Astrocyte (in vitro differentiated cells and primary cell): Measurements from ENCODE around the gene SPATA16. TPM values are rescaled to one million over a fixed set of nuclear protein-coding genes. Genes with fewer than 3 reads are reported as not detected.
"Not testable (repeated sequence)": the region's sequence is repeated elsewhere in the genome, so short reads cannot be mapped to it uniquely, and the experiment has no call there.

Experiments used
- DNase-seq: peaks from one replicate; pipeline ENCODE4 v3.0.0-alpha.2; 2010; ENCODE audit warnings: low read depth
- FAIRE-seq: peaks from 2 replicates; lab custom pipeline; 2011; peaks lifted over from hg19 to GRCh38; lab: Jason Lieb, UNC
- H2AFZ ChIP-seq: 2 replicates; pipeline ENCODE4 v1.6.0; 2012; ENCODE audit warnings: low read depth, low read length, inconsistent platforms
- H3K27ac ChIP-seq: 2 replicates; pipeline ENCODE4 v1.5.1; 2011; ENCODE audit warnings: low read depth, low read length, inconsistent platforms
- H3K27me3 ChIP-seq: 2 replicates; pipeline ENCODE4 v1.6.0; 2011; ENCODE audit warnings: low read length, inconsistent platforms; ENCODE audit not compliant: insufficient read depth
- H3K36me3 ChIP-seq: 2 replicates; pipeline ENCODE4 v1.5.1; 2011; ENCODE audit warnings: low read length, inconsistent platforms; ENCODE audit not compliant: insufficient read depth
- H3K4me1 ChIP-seq: 2 replicates; pipeline ENCODE4 v1.5.1; 2011; ENCODE audit warnings: low read length, inconsistent platforms; ENCODE audit not compliant: insufficient read depth
- H3K4me2 ChIP-seq: 2 replicates; pipeline ENCODE4 v1.6.0; 2012; ENCODE audit warnings: low read length, inconsistent platforms
- H3K4me3 ChIP-seq: 2 replicates; pipeline ENCODE4 v1.5.1; 2011; ENCODE audit warnings: low read depth, mild to moderate bottlenecking, low read length, inconsistent platforms; ENCODE audit not compliant: insufficient read depth
- H3K79me2 ChIP-seq: 2 replicates; pipeline ENCODE4 v1.6.0; 2012; ENCODE audit warnings: mild to moderate bottlenecking, low read length, inconsistent platforms; ENCODE audit not compliant: insufficient read depth
- H3K9ac ChIP-seq: 2 replicates; pipeline ENCODE4 v1.6.0; 2012; ENCODE audit warnings: mild to moderate bottlenecking, low read length, inconsistent platforms
- H3K9me3 ChIP-seq: 2 replicates; pipeline ENCODE4 v1.5.1; 2012; ENCODE audit warnings: low read depth, mild to moderate bottlenecking, low read length, inconsistent platforms; ENCODE audit not compliant: insufficient read depth
- H4K20me1 ChIP-seq: 2 replicates; pipeline ENCODE4 v1.6.0; 2012; ENCODE audit warnings: low read length, inconsistent platforms; ENCODE audit not compliant: insufficient read depth
- H3K27ac Mint-ChIP-seq: one replicate; pipeline ENCODE4 v1.8.0; 2021; ENCODE audit warnings: mild to moderate bottlenecking, mixed read lengths; ENCODE audit not compliant: unreplicated experiment
- H3K27me3 Mint-ChIP-seq: one replicate; pipeline ENCODE4 v1.8.0; 2021; ENCODE audit warnings: low read depth, mixed read lengths; ENCODE audit not compliant: unreplicated experiment
- H3K36me3 Mint-ChIP-seq: one replicate; pipeline ENCODE4 v1.8.0; 2021; ENCODE audit warnings: low read depth, mixed read lengths; ENCODE audit not compliant: unreplicated experiment
- H3K4me1 Mint-ChIP-seq: one replicate; pipeline ENCODE4 v1.8.0; 2021; ENCODE audit warnings: low read depth, mixed read lengths; ENCODE audit not compliant: unreplicated experiment
- H3K4me3 Mint-ChIP-seq: one replicate; pipeline ENCODE4 v1.8.0; 2021; ENCODE audit warnings: mild to moderate bottlenecking, moderate library complexity, mixed read lengths; ENCODE audit not compliant: unreplicated experiment
- H3K9me3 Mint-ChIP-seq: one replicate; pipeline ENCODE4 v1.8.0; 2021; ENCODE audit warnings: mild to moderate bottlenecking, mixed read lengths; ENCODE audit not compliant: unreplicated experiment
- CTCF ChIP-seq: IDR thresholded peaks from 2 replicates; pipeline ENCODE4 v1.5.1; 2011; ENCODE audit warnings: low read depth, mild to moderate bottlenecking, inconsistent platforms, low read length, moderate library complexity; ENCODE audit not compliant: insufficient read depth
- EZH2 ChIP-seq: IDR thresholded peaks from 2 replicates; pipeline ENCODE4 v1.6.1; 2012; ENCODE audit warnings: mild to moderate bottlenecking, low read length, inconsistent platforms; ENCODE audit not compliant: insufficient read depth
- total RNA-seq: library from RNA; stranded (reverse); gene quantifications from 2 replicates; pipeline ENCODE4 v1.2.1, GENCODE V29; 2021

SPATA16 gene
- total RNA-seq, 1 donor from 2014 or later, result not detected

DNA sequence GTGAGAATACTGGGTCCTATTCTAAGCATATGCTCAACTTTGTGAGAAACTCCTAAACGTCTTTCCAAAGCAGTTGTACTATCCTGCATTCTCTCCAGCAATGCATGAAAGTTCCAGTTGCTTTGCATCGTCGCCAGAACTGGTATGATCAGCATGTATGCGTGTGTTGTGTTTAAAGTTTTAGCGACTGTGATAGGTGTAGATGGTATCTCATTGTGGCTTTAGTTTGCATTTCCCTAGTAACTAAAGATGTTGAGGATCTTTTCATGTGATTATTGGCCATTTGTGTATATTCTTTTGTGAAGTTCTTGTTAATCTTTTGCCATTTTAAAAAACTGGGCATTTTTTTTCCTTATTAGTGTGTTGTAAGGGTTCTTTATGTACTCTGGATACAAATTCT is 115.1 kb downstream of the SPATA16 start:
- H3K27ac Mint-ChIP-seq, result no peak overlapping the region

DNA sequence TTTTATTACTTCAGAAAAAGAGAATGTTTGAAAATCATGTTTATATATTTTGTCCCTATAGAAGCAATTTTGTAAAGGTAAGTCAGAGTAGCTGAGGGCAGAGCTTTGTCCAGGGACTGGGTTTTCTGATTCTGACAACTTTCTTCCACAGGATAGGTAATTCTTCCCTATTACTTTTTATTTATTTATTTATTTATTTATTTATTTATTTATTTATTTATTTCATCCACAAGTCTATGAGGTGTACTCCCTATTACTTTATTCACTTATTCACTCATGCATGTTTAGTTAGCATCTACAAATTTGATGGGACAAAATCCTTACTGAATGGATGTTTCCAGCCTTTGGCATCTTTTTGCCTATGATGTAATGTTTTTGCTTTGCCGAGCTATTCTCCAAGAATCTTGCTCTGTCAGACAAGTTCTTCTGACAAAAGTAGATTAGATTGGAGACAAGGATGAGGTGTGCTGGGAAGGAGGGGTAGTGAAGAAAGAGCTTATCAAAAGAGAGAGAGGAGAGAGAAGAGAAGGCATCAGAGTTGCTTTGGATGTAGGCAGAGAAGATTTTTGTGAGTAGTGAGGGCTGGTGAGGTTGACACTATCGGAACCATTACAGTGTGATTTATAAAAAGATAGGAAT is 119.4 kb downstream of the SPATA16 start:
- TF ChIP-seq CTCF (no peak), EZH2 (no peak)
- no peak overlapping the region for H3K27ac ChIP-seq
- H3K9me3 ChIP-seq, result no peaks in the 10 kb centered on the region
- Mint-ChIP-seq H3K27me3 (no peaks in the 10 kb centered on the region), H3K4me1 (no peaks in the 10 kb centered on the region), H3K4me3 (no peak overlapping the region), H3K9me3 (no peaks in the 10 kb centered on the region), H3K27ac (no peak overlapping the region), H3K36me3 (no peaks in the 10 kb centered on the region)
- DNase-seq, result no peak
- H3K36me3 ChIP-seq, result no peaks in the 10 kb centered on the region
- H3K4me3 ChIP-seq, result no peak overlapping the region
- H3K4me2 ChIP-seq, result no peak overlapping the region
- no peak overlapping the region for H2AFZ ChIP-seq
- no peak for FAIRE-seq
- no peaks in the 10 kb centered on the region for H3K27me3 ChIP-seq
- no peaks in the 10 kb centered on the region for H4K20me1 ChIP-seq
- no peak overlapping the region for H3K9ac ChIP-seq
- no peaks in the 10 kb centered on the region for H3K4me1 ChIP-seq
- H3K79me2 ChIP-seq, result no peaks in the 10 kb centered on the region

More for the DNA sequence above, 115.1 kb downstream of the SPATA16 start:
- Mint-ChIP-seq H3K36me3 (no peaks in the 10 kb centered on the region), H3K4me1 (no peaks in the 10 kb centered on the region), H3K9me3 (no peaks in the 10 kb centered on the region), H3K27me3 (no peaks in the 10 kb centered on the region), H3K4me3 (no peak overlapping the region)
- H3K4me3 ChIP-seq, result no peak overlapping the region
- H3K4me2 ChIP-seq, result no peak overlapping the region
- no peak for DNase-seq
- no peak overlapping the region for H3K27ac ChIP-seq
- no peaks in the 10 kb centered on the region for H3K27me3 ChIP-seq
- no peaks in the 10 kb centered on the region for H3K9me3 ChIP-seq
- no peaks in the 10 kb centered on the region for H3K4me1 ChIP-seq
- H4K20me1 ChIP-seq, result no peaks in the 10 kb centered on the region
- no peaks in the 10 kb centered on the region for H3K36me3 ChIP-seq
- no peak overlapping the region for H2AFZ ChIP-seq
- TF ChIP-seq CTCF (no peak), EZH2 (no peak)
- no peak overlapping the region for H3K9ac ChIP-seq
- FAIRE-seq, result no peak
- H3K79me2 ChIP-seq, result no peaks in the 10 kb centered on the region

DNA sequence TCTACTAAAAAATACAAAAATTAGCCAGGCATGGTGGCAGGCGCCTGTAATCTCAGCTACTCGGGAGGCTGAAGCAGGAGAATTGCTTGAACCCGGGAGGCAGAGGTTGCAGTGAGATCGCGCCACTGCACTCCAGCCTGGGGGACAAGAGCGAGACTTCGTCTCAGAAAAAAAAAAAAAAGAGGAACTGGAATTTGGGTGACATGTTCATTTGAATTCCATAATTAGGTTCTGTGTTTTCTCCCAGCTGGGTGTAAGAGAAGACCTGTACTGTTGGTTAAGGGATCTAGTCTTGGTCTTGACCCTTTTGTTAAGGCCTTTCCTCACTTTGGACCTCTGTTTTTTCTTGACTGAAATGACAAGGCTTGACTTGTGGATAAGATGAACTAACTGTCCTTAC is 120.9 kb downstream of the SPATA16 start:
- not testable (repeated sequence) for H3K27me3 Mint-ChIP-seq, DNase-seq, H3K36me3 Mint-ChIP-seq, H3K27ac ChIP-seq, H4K20me1 ChIP-seq, H3K4me3 Mint-ChIP-seq, H3K4me2 ChIP-seq, H3K9ac ChIP-seq, H3K79me2 ChIP-seq, H3K4me3 ChIP-seq, FAIRE-seq, H3K27ac Mint-ChIP-seq, H3K36me3 ChIP-seq, H3K4me1 ChIP-seq, H3K9me3 ChIP-seq, H3K9me3 Mint-ChIP-seq, H3K4me1 Mint-ChIP-seq, H2AFZ ChIP-seq, H3K27me3 ChIP-seq
